ENCODE results near the gene SEMA5B.

SEMA5B gene

GRCh38 chr3:123025642-123026521, 1.7 kb downstream of the SEMA5B start:
- DNase-seq (ENCODE audit: low read depth, low spot score), result peak; percentile 56

DNA sequence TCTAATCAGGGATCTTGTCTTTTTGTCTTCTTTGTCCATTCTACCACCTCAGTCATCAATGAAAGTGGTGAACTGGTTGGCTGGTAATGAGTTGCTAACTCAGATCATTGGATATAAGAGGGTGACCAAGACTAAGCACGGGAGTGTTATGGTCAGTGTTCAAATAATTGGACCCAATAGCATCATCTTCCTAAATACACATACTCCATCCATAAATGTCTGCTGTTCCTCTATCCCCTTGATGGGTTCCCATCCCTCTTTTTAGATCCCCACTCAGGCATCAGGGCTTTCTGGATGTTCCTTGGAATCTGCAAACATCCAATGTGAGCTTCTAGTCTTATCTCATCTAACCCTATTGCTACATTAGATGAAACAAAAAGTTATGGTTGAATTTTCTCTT, 3.5 kb downstream of the SEMA5B start:
- no peak for DNase-seq (ENCODE audit: low read depth, low spot score)

- DNase-seq (ENCODE audit: low read depth, low spot score), result no peak
Measured at GRCh38 chr3:123021996-123022510, 5.5 kb downstream of the SEMA5B start.

- peak; percentile 27 for DNase-seq (ENCODE audit: low read depth, low spot score)
Measured at GRCh38 chr3:123021388-123021787, 6.2 kb downstream of the SEMA5B start.

DNA sequence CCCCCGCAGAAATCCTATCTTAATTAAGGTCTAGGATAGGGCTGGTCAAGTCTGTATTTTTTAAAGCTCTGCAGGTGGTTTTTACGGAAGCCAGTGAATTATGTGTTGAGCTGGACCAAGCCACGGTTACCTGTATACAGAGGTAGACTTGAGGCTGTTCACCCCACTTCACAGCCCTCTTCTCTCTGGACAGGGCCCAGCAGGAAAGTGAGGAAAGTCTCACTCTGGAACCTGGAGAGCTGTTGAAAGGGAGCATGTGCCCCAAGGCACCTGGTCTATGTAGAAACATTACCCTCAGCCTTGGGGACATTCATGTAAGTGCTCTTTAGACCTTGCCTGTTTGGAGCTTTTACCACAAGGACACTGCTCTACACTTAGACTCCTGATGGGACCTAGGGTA, 6.9 kb downstream of the SEMA5B start:
- no peak for DNase-seq (ENCODE audit: low read depth, low spot score)

DNA sequence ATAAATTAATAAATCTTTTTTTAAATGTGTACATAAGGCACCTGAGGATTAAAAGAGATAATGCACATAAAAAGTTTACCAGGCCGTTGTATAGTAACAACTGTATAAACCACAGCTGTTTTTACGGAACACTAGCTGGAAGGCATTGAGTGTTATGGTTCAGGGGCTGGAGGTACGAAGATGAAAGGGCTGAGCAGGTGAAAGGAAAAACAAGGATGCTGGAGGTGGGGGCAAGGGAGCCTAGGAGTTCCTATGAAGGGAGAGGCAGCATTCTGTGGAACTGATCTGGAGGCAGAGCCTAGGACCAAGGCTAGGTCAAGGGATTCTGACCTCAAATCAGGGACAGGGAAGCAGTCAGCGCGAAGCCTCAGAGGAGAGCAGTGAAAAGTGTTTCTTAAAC, 8.0 kb downstream of the SEMA5B start:
- no peak for DNase-seq (ENCODE audit: low read depth, low spot score)

GRCh38 chr3:123019161-123019560, 8.4 kb downstream of the SEMA5B start:
- DNase-seq (ENCODE audit: low read depth, low spot score), result no peak

DNA sequence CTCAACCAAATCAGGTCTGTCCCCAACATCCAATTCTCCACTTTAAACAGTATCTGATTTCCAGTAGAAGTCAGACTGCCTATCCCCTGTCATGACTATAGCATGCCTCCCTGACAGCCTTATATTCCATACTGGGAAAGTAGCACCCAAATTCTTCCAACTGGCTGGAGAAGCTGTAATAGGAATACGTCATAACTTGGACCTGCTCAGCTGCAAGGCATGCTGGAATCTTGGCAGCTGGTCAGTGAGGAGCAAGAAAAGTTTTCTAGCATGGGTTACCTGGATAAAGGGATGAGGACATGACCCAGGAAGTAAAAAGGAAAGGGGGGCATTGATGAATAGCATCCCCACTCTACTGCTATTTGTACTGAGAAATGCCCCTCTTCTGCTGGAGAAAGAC, 8.9 kb downstream of the SEMA5B start:
- DNase-seq (ENCODE audit: low read depth, low spot score), result no peak

DNA sequence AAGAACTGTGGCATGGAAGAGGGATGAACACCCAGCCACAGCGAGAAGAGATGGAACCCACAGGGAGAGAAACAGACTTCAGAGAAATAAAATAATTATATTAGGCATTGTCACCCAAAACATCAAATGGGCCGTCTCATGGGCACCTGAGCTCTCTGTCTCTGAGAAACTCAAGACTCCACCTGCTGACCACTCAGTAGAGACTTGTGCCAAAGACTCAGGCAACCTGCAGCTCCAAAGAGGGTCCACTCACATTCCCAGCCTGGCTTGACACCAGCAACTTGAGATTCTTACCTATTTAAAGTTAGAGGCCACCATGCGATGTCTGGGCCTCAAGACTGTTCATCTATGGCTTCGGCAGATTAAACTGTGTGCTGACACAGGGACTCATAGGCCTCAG, 12.0 kb downstream of the SEMA5B start:
- DNase-seq (ENCODE audit: low read depth, low spot score), result no peak

GRCh38 chr3:123013876-123014275, 13.7 kb downstream of the SEMA5B start:
- no peak for DNase-seq (ENCODE audit: low read depth, low spot score)

DNA sequence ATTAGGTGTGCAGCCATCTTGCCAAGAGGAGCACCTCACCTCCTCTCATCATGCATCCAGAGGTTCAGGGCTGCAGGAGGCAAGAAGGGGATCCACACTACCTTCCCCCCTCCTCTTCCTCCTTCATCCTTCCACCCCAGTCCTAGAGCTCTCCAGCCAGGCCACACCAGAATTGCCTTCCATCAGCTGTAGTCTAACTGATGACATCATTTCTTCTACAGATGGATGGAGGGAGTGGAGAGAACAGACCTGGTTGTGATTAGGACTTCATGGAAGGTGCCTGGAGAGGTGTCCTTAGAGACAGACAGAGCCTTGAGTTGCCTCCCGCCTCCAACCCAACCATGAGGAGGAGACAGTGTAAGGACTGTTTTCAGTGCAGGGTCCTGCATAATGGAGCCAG, 14.9 kb downstream of the SEMA5B start:
- DNase-seq (ENCODE audit: low read depth, low spot score), result no peak

GRCh38 chr3:123011447-123011846, 16.1 kb downstream of the SEMA5B start:
- DNase-seq (ENCODE audit: low read depth, low spot score), result no peak

- no peak for DNase-seq (ENCODE audit: low read depth, low spot score)
Measured at GRCh38 chr3:123008840-123009239, 18.7 kb downstream of the SEMA5B start.

DNA sequence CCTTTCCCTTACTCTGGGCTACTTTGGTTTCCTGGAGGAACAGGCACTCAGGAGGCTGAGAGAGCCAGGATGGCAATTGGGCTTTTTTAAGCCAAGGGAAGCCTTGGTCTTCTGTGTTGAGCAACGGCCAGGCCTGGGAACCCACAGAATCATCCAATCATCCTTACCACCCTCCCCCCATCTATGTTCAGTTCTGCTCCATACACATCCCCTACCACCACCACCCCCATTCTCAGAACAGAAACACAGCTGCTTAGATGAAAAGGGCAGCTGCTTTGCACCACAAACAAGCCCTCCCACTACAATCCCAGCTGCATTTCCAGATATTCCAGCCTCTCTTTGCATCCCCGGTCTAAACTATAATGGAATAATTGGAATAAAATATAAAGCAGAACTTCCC, 21.0 kb downstream of the SEMA5B start:
- no peak for DNase-seq (ENCODE audit: low read depth, low spot score)

- no peak for DNase-seq (ENCODE audit: low read depth, low spot score)
Measured at GRCh38 chr3:123005291-123005690, 22.3 kb downstream of the SEMA5B start.

GRCh38 chr3:123004201-123004918, 23.2 kb downstream of the SEMA5B start:
- no peak for DNase-seq (ENCODE audit: low read depth, low spot score)

GRCh38 chr3:123002749-123003497, 24.6 kb downstream of the SEMA5B start:
- DNase-seq (ENCODE audit: low read depth, low spot score), result no peak

- DNase-seq (ENCODE audit: low read depth, low spot score), result no peak
Measured at GRCh38 chr3:123002100-123002748, 25.3 kb downstream of the SEMA5B start.

DNA sequence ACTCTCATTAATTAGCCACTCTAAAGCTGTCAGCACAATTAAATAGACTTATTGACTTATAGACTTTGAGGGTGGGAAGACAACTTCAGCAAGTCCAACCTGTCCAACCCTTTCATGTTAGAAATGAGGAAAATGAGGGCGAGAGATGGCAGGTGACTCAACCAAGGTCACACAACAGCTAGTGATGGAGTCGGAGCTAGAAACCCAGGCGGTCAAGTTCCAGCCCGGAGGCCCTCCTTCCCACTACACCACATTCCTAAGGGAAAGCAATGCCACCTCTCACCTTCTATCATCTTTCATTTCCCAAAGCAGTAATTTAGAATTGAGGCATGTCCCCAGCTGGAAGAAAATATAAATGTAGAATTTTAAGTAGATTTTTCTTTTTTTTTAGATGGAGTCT, 28.7 kb downstream of the SEMA5B start:
- DNase-seq (ENCODE audit: low read depth, low spot score), result no peak

DNA sequence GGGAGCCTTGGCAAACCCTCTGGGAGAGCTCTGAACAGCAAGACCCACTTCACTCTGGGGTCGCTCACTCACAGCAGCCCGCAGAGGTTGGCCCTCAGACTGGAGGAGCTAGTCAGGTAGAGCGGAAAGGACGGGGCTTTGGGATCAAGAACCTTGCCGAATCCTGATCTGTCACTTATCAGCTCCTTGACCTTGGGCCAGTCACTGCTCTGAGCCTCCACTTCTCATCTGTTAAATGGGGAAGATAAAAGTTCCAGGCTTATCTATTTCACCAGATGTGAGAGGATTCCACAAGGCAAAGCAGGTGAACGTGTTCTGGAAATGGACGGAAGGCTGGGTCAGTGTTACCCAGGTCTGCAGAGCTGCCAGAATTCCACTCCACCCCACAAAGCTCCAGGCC, 29.4 kb downstream of the SEMA5B start:
- no peak for DNase-seq (ENCODE audit: low read depth, low spot score)

- DNase-seq (ENCODE audit: low read depth, low spot score), result no peak
Measured at GRCh38 chr3:122996038-122996580, 31.5 kb downstream of the SEMA5B start.
